ENCODE data around the gene GLDN. TPM values are rescaled to one million over a fixed set of nuclear protein-coding genes. Genes with fewer than 3 reads are reported as not detected.

Gene GLDN
- total RNA-seq, 4 donors from 2014 or later: 0.44 to 4.7 (median 0.75) TPM

DNA sequence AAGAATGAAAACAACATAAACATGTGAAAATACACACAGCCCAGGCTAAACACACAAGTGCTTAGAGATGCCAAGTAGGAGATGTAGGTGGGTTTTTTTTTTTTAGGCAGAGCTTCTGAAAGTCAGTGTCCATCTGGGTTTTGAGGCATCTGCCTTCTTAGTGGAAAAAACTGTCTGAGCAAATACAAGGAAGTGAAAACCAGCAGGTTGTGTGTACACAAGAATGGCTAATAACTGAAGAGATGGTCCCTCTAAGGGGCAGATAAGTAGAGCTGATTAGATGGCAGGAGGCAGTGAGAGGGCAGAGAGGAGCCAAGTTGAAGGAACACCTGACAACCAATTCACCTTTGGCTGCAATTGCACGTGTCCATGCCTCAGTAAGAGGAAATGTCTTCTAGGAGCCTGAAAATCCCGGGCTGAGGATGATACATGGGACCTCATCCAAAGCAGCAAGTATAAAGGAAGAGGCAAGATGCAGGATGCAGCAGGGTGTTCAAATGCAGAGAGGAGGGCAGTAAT is 37.9 kb upstream of the GLDN start:
- Histone ChIP-seq H3K27ac (no peak overlapping the region), H3K36me3 (no peaks in the 10 kb centered on the region), H3K4me3 (no peak overlapping the region), H3K9me3 (no peaks in the 10 kb centered on the region), H3K4me1 (no peaks in the 10 kb centered on the region), H3K27me3 (no peaks in the 10 kb centered on the region)
- DNase-seq (no peak), ATAC-seq (no peak)
- TF ChIP-seq, protein P1, sequence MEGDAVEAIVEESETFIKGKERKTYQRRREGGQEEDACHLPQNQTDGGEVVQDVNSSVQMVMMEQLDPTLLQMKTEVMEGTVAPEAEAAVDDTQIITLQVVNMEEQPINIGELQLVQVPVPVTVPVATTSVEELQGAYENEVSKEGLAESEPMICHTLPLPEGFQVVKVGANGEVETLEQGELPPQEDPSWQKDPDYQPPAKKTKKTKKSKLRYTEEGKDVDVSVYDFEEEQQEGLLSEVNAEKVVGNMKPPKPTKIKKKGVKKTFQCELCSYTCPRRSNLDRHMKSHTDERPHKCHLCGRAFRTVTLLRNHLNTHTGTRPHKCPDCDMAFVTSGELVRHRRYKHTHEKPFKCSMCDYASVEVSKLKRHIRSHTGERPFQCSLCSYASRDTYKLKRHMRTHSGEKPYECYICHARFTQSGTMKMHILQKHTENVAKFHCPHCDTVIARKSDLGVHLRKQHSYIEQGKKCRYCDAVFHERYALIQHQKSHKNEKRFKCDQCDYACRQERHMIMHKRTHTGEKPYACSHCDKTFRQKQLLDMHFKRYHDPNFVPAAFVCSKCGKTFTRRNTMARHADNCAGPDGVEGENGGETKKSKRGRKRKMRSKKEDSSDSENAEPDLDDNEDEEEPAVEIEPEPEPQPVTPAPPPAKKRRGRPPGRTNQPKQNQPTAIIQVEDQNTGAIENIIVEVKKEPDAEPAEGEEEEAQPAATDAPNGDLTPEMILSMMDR (IDR thresholded peaks at IDR 0.05 in 4 of 5, conservative IDR thresholded peaks at IDR 0.05 in 1 of 5): no peak
- TF ChIP-seq POLR2A (IDR thresholded peaks at IDR 0.05): no peak
- in situ Hi-C loops (cut with MboI; ENCODE audit: low sequenced_read_pairs in 4 of 4) (no loop called here), intact Hi-C loops (cut with DNase I; ENCODE audit: low total_unique reads) (no loop called here)

DNA sequence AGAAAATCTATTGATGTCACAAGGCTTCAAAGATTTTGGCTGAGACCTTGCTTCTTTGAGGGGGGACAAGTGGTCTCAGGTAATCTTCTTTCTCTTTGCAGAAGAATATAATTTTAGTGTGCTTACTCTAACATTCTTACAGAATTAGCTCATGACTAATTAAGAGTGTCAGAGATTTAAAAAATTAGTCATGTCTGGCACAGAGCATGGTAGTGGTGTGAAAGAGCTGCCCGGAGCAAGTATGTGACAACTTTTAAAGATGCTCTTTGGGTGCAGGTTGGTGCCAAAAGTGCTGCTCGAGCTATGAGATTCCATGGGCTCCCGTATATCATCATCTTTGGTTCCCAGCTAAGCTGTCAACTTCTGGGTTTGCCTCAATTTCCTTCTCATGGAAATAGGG is 34.1 kb upstream of the GLDN start:
- in situ Hi-C loops (cut with MboI; ENCODE audit: low sequenced_read_pairs in 4 of 4): no loop called here
- Histone ChIP-seq H3K27ac (no peak overlapping the region), H3K36me3 (no peaks in the 10 kb centered on the region)

DNA sequence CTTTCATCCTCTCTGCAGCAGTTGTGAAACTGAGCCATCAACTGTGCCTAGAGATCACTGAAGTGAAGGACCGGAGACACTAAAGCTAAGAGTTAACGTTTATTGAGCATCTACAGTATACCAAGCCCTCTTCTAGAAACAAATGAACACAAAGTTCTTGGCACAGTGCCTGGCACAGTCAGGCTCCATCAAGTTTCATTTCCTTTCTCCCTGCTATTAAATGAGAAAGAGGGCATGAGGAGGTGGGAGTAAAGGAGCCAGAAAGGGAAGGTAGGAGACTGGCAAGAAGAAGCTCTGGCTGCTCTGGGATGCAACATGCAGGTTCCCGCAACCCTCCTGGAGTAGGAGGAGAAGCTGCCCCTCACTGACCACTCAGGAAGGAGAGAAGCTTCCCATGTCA is 33.6 kb upstream of the GLDN start:
- Histone ChIP-seq H3K27me3 (no peaks in the 10 kb centered on the region), H3K27ac (no peak overlapping the region), H3K36me3 (no peaks in the 10 kb centered on the region), H3K4me1 (peaks cover 0 to 5% of the 10 kb centered on the region in 2 donors), H3K9me3 (no peaks in the 10 kb centered on the region), H3K4me3 (no peak overlapping the region)
- TF ChIP-seq, protein P1 (IDR thresholded peaks at IDR 0.05 in 4 of 5, conservative IDR thresholded peaks at IDR 0.05 in 1 of 5): no peak
- no peak for TF ChIP-seq POLR2A (IDR thresholded peaks at IDR 0.05)
- intact Hi-C loops (cut with DNase I; ENCODE audit: low total_unique reads) (no loop called here), in situ Hi-C loops (cut with MboI; ENCODE audit: low sequenced_read_pairs in 4 of 4) (no loop called here)
- no peak for ATAC-seq
- no peak for DNase-seq

More for the DNA sequence above, 34.1 kb upstream of the GLDN start:
- intact Hi-C loops (cut with DNase I; ENCODE audit: low total_unique reads): no loop called here
- no peak for ATAC-seq
- TF ChIP-seq, protein P1 (IDR thresholded peaks at IDR 0.05 in 4 of 5, conservative IDR thresholded peaks at IDR 0.05 in 1 of 5): no peak
- no peak for TF ChIP-seq POLR2A (IDR thresholded peaks at IDR 0.05)
- H3K9me3 ChIP-seq: no peaks in the 10 kb centered on the region
- H3K4me3 ChIP-seq: no peak overlapping the region
- DNase-seq: no peak
- peaks cover 0 to 5% of the 10 kb centered on the region in 2 donors for H3K4me1 ChIP-seq
- no peaks in the 10 kb centered on the region for H3K27me3 ChIP-seq

DNA sequence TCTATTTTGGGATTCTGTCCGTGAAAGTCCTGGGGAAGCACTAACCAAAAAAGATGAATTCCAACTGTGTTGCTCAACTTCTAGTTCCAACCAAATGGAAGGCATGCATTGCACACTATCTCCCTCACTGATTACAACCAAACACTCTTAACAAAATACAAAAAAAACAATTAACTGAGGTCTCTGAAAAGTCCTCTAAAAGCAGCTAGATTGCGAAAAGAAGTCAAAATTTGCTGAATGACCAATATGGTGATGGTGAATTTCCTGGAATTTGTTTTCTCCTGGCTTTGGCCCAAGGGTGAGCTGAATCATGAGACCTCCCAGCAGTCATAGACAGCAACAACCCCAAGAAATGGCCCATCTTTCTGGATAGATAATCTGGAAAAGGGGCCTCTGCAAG is 31.4 kb upstream of the GLDN start:
- no peak overlapping the region for H3K4me3 ChIP-seq
- H3K4me1 ChIP-seq: peaks cover 0 to 5% of the 10 kb centered on the region in 2 donors
- no peaks in the 10 kb centered on the region for H3K9me3 ChIP-seq
- in situ Hi-C loops (cut with MboI; ENCODE audit: low sequenced_read_pairs in 4 of 4) (no loop called here), intact Hi-C loops (cut with DNase I; ENCODE audit: low total_unique reads) (no loop called here)
- TF ChIP-seq, protein P1 (IDR thresholded peaks at IDR 0.05 in 4 of 5, conservative IDR thresholded peaks at IDR 0.05 in 1 of 5): no peak
- no peak for TF ChIP-seq POLR2A (IDR thresholded peaks at IDR 0.05)
- no peaks in the 10 kb centered on the region for H3K27me3 ChIP-seq
- no peak for ATAC-seq
- no peaks in the 10 kb centered on the region for H3K36me3 ChIP-seq
- no peak overlapping the region for H3K27ac ChIP-seq
- no peak for DNase-seq

DNA sequence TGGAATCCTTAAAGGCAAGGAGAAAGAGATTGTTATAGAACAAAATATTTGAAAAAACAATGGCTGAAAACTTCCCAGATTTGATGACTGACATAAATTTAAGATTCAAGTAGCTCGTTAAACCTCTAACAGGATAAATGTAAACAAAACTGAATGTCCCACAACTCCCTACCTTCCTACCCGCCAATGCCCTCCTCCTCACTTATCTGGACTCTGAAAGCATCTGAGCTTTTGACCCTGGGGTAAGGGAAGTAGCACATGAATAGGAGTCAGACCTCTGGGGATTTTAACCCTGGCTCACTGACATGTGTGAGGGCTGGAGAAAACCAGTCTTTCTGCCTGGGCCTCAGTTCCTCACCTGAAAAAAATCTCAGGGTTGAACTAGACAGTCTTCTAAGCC is 29.9 kb upstream of the GLDN start:
- Histone ChIP-seq H3K27ac (no peak overlapping the region), H3K9me3 (no peaks in the 10 kb centered on the region), H3K4me1 (peaks cover 0 to 5% of the 10 kb centered on the region in 2 donors), H3K4me3 (no peak overlapping the region), H3K36me3 (no peaks in the 10 kb centered on the region), H3K27me3 (no peaks in the 10 kb centered on the region)
- in situ Hi-C loops (cut with MboI; ENCODE audit: low sequenced_read_pairs in 4 of 4): no loop called here
- DNase-seq: no peak
- ATAC-seq: no peak
- intact Hi-C loops (cut with DNase I; ENCODE audit: low total_unique reads): no loop called here
- TF ChIP-seq, protein P1 (IDR thresholded peaks at IDR 0.05 in 4 of 5, conservative IDR thresholded peaks at IDR 0.05 in 1 of 5): no peak
- no peak for TF ChIP-seq POLR2A (IDR thresholded peaks at IDR 0.05)
